HG02938 (cell line): ENCODE data around the gene SERPINA1.
"Not testable (repeated sequence)": the region's sequence is repeated elsewhere in the genome, so short reads cannot be mapped to it uniquely, and the experiment has no call there.

Experiments
- ATAC-seq: cut with Tn5 transposase; IDR thresholded peaks from one replicate; pipeline ENCODE4 v1.9.1; 2021; ENCODE audit warnings: mild to moderate bottlenecking, moderate library complexity; ENCODE audit not compliant: unreplicated experiment

SERPINA1 gene

GRCh38 chr14:94388384-94389103 is at the start of gene SERPINA1:
TSS of gene SERPINA1 (minus strand) at chr14:94388602. CDS start at chr14:94383237, 5,365 bp downstream.
- no peak for ATAC-seq

GRCh38 chr14:94428610-94429009 is 40.2 kb upstream of the SERPINA1 start:
- no peak for ATAC-seq

- ATAC-seq, result no peak
Observed at GRCh38 chr14:94427016-94427613, 38.7 kb upstream of the SERPINA1 start.

GRCh38 chr14:94426526-94426925 is 38.1 kb upstream of the SERPINA1 start:
- ATAC-seq, result no peak

GRCh38 chr14:94424371-94424770 is 36.0 kb upstream of the SERPINA1 start:
- no peak for ATAC-seq

- no peak for ATAC-seq
Observed at GRCh38 chr14:94423453-94424056, 35.2 kb upstream of the SERPINA1 start.

GRCh38 chr14:94421316-94421715 is 32.9 kb upstream of the SERPINA1 start:
- ATAC-seq, result no peak

GRCh38 chr14:94417497-94418205 is 29.2 kb upstream of the SERPINA1 start:
- not testable (repeated sequence) for ATAC-seq

GRCh38 chr14:94412671-94413638 is 24.6 kb upstream of the SERPINA1 start:
- ATAC-seq, result no peak

- no peak for ATAC-seq
Observed at GRCh38 chr14:94411638-94412037, 23.2 kb upstream of the SERPINA1 start.

- not testable (repeated sequence) for ATAC-seq
Observed at GRCh38 chr14:94409430-94409829, 21.0 kb upstream of the SERPINA1 start.

GRCh38 chr14:94408546-94409095 is 20.2 kb upstream of the SERPINA1 start:
- ATAC-seq, result no peak

- ATAC-seq, result no peak
Observed at GRCh38 chr14:94407906-94408305, 19.5 kb upstream of the SERPINA1 start.

- ATAC-seq, result no peak
Observed at GRCh38 chr14:94406910-94407309, 18.5 kb upstream of the SERPINA1 start.

- ATAC-seq, result no peak
Observed at GRCh38 chr14:94405486-94405885, 17.1 kb upstream of the SERPINA1 start.

GRCh38 chr14:94404561-94404960 is 16.2 kb upstream of the SERPINA1 start:
- ATAC-seq, result no peak

- no peak for ATAC-seq
Observed at GRCh38 chr14:94403312-94403932, 15.0 kb upstream of the SERPINA1 start.

GRCh38 chr14:94401083-94401482 is 12.7 kb upstream of the SERPINA1 start:
- ATAC-seq, result no peak

- ATAC-seq, result no peak
Observed at GRCh38 chr14:94400422-94400841, 12.0 kb upstream of the SERPINA1 start.

GRCh38 chr14:94398536-94398935 is 10.1 kb upstream of the SERPINA1 start:
- ATAC-seq, result no peak
